Stimulated activated CD8-positive, alpha-beta memory T cell treated with anti-CD3 and anti-CD28 coated beads, Interleukin-12 subunit alpha, Interleukin-12 subunit beta, amount 100 ng/mL, for 1 hour (primary cell): ENCODE results near the gene SLC2A11.
A peak's percentile ranks its signal among the peaks of the same experiment; 100 is the strongest.
"Not testable (repeated sequence)": the region's sequence is repeated elsewhere in the genome, so short reads cannot be mapped to it uniquely, and the experiment has no call there.

Experiments used
- DNase-seq: peaks from one replicate; pipeline ENCODE4 v3.0.0-alpha.2; 2020; ENCODE audit warnings: low read depth

Gene SLC2A11

GRCh38 chr22:23891726-23892125, 34.1 kb downstream of the SLC2A11 start:
- DNase-seq, result no peak

- DNase-seq, result no peak
Measured at GRCh38 chr22:23892130-23892529, 34.5 kb downstream of the SLC2A11 start.

DNA sequence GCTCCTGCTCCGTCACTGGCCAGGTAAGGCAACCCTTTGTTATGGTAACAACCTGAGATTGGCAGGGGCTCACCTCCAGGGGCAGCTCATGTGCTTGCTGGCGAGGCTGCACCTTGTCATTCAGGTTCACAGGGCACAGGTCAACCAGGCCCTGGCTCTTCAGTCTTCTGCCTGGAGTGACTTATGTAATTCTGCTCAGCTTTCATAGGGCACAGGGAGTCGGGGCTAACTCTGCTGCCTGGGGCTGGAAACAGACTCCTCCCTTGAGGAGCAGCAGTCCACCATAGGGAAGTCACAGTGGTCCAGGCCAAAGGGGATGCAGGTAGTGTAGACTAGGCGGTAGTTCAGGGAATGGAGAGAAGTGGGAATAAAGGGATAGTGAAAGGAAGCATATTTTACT, 35.0 kb downstream of the SLC2A11 start:
- no peak for DNase-seq

DNA sequence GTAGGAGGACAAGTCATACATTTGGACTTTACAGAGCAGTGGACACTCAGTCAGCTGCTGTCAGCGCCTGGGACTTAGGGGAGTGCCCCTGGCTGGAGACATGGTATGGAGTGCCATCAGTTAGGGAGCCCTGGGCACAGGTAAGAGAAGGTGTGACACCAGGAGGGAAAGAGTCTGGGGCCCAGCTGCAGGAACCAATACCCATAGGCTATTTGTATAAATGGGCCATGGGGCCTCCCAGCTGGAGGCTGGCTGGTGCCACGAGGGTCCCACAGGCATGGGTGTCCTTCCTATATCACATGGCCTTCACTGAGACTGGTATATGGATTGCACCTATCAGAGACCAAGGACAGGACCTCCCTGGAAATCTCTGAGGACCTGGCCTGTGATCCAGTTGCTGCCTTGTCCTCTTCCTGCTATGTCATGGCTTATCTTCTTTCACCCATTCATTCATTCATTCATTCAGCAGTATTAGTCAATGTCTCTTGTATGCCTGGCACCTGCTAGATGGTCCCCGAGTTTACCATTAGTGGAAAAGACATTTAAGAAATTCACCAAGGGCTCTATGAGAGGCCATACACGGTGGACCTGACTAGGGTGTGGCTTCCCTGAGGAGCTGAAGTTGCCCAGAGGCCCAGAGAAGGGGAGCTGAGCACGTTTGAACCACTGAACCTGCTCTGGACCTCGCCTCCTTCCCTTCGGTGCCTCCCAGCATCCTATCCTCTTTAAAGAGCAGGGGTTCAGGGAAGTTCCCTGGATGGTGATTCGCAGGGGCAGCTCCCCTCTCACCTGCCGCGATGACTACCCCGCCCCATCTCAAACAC, 35.7 kb downstream of the SLC2A11 start:
- no peak for DNase-seq

- peak; percentile 87 for DNase-seq
Measured at GRCh38 chr22:23893945-23894709, 36.5 kb downstream of the SLC2A11 start, which contains the start of gene MIF. Gene MIF (plus strand): TSS chr22:23894383. CDS start chr22:23894475, 92 bp downstream.

- peak; percentile 38 for DNase-seq
Measured at GRCh38 chr22:23894710-23895598, 37.3 kb downstream of the SLC2A11 start.

GRCh38 chr22:23895599-23896144, 38.0 kb downstream of the SLC2A11 start:
- DNase-seq, result no peak

GRCh38 chr22:23896166-23896522, 38.5 kb downstream of the SLC2A11 start:
- no peak for DNase-seq

- DNase-seq, result no peak
Measured at GRCh38 chr22:23896523-23897186, 39.0 kb downstream of the SLC2A11 start.

DNA sequence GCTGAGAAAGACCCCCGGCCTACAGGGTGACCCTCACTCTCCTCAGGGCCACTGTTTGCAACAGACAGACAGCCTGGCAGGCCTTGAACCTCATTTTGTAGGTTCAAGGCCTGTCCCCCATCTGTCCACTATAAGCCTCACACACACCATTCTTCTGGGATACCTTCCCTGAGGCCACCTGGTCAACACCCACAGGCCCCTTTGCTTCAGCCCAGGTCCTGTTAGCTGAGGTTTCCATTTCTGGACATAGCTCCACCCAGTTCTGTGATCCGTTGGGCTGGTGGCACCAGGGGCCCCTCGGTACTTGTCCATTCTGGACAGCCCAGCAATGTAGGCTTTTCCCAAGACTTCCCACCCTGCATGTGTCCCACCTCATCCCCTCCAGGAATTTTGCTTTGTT, 39.6 kb downstream of the SLC2A11 start:
- DNase-seq, result no peak

GRCh38 chr22:23898006-23898974, 40.6 kb downstream of the SLC2A11 start:
- DNase-seq, result no peak

DNA sequence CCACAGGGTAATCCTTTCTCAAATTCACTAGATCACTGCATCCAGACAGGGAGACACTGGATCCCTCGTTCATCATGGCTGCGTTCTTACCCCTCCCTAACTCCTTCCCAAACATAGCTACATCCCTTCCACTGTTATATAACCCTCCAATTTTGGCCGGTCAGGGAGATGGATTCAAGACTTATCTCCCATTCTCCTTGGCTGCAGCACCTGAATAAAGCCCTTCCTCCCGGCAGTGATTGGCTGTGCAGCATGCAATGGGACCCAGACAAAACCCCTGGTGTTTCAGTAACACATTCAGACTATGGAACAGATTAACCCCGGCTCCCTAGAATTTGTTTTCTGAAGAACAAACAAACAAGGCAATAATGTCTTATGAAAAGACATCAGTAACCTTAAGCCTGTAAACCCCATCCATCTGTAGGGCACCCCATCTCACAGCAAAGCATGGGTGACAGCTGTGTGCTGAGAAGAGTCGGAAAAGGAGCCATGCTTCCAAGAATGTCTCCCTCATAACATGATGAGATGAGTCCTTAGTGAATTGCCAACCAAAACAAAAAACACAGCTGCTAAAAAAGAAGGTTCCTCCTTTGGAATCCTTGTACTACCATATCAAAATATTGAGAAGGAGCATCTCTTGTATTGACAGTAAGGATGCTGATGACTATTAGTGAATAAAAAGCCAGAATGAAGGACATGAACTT, 41.5 kb downstream of the SLC2A11 start:
- DNase-seq, result no peak

GRCh38 chr22:23900227-23900626, 42.6 kb downstream of the SLC2A11 start:
- DNase-seq, result not testable (repeated sequence)

- no peak for DNase-seq
Measured at GRCh38 chr22:23901600-23901999, 43.9 kb downstream of the SLC2A11 start.

- no peak for DNase-seq
Measured at GRCh38 chr22:23903328-23903971, 45.8 kb downstream of the SLC2A11 start.

DNA sequence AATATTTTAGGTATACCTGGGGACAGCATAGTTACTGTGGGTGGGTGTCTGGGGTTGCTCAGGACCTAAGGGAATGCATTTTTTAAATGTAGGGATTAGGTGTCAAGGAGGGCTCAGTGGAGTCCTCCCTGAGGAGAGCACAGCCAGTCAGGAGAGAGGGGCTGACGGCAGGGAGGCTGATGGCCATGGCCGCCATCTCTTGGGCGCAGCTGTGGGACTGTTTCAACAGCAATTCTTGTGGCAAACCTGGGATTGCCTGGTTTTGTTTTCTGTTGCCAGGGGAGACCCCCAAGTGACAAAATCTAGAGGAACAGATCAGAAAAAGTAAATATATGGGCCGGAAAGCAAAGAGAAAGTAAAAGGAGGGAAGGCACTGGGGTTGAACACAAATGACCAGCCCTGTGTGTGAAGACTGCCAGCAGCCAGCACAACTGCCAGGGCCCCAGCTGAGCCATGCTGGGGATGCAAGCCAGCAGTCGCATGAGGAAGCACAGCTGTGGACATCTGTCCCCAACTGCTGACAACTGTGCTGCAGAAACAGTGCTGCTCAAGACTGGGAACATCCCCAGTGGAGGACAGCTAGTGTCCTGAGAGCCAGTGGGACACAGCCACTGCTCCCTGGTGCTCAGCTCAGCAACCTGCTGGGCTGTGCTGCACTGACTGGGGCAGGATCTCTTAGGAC, 47.0 kb downstream of the SLC2A11 start:
- DNase-seq, result no peak

- DNase-seq, result no peak
Measured at GRCh38 chr22:23906641-23907040, 49.0 kb downstream of the SLC2A11 start.

DNA sequence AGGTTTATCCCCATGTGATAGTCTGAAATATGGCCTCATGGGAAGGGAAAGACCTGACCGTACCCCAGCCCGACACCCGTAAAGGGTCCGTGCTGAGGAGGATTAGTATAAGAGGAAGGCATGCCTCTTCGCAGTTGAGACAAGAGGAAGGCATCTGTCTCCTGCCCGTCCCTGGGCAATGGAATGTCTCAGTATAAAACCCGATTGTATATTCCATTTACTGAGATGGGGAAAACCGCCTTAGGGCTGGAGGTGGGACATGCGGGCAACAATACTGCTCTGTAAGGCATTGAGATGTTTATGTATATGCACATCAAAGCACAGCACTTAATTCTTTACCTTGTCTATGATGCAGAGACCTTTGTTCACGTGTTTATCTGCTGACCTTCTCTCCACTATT, 49.7 kb downstream of the SLC2A11 start:
- not testable (repeated sequence) for DNase-seq
